ENCODE data around the gene DPYD.

DPYD gene

DNA sequence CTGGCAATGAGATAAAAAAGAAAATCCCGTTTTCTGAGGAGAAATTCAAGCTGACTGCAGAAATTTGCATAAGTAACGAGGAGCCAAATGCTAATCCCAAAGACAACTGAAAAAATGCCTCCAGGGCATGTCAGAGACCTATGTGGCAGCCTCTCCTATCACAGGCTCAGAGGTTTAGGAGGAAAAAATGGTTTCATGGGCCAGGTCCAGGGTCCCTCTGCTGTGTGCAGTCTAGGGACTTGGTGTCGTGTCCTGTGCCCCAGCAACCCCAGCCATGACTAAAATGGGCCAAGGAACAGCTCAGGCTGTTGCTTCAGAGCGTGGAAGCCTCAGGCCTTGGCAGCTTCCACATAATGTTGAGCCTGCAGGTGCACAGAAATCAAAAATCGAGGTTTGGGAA lies 456.5 kb downstream of the DPYD start:
- DNase-seq, result no peak
- H3K27ac ChIP-seq (ENCODE audit: insufficient read depth, low read length, poor library complexity, severe bottlenecking), result no peak overlapping the region
- H3K4me1 ChIP-seq (ENCODE audit: control insufficient read depth, insufficient read depth, low read length, poor library complexity, severe bottlenecking), result no peaks in the 10 kb centered on the region
- no peaks in the 10 kb centered on the region for H3K27me3 ChIP-seq (replicated peaks; ENCODE audit: control insufficient read depth, insufficient read depth, low read length, poor library complexity, severe bottlenecking)
- H3K4me3 ChIP-seq (ENCODE audit: insufficient read depth, low read depth, low read length, poor library complexity, severe bottlenecking), result no peak overlapping the region
- no peaks in the 10 kb centered on the region for H3K9me3 ChIP-seq (ENCODE audit: control insufficient read depth, low read length)
- H3K36me3 ChIP-seq (ENCODE audit: control insufficient read depth, insufficient read depth, low read length), result no peaks in the 10 kb centered on the region

DNA sequence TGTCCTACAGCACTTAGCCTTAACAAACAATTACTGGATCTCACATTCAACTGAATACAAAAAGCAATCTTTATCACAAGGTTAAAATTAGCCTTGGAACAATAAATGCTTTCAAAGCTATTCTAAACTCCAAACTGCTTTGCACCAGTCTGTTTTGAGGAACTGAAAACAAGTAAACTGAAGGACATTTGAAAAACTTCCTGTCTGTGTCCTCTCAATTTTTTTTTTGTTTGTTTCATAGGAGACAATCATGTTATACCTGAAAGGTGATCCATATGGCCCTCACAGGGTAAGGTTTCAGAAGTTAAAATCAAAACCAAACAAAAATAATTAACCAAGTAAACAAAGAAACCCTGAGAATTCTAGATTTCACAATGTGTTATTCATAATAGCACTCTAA lies 459.1 kb downstream of the DPYD start:
- Histone ChIP-seq H3K27me3 (replicated peaks; ENCODE audit: control insufficient read depth, insufficient read depth, low read length, poor library complexity, severe bottlenecking) (no peaks in the 10 kb centered on the region), H3K27ac (ENCODE audit: insufficient read depth, low read length, poor library complexity, severe bottlenecking) (no peak overlapping the region), H3K36me3 (ENCODE audit: control insufficient read depth, insufficient read depth, low read length) (no peaks in the 10 kb centered on the region), H3K9me3 (ENCODE audit: control insufficient read depth, low read length) (no peaks in the 10 kb centered on the region), H3K4me1 (ENCODE audit: control insufficient read depth, insufficient read depth, low read length, poor library complexity, severe bottlenecking) (no peaks in the 10 kb centered on the region), H3K4me3 (ENCODE audit: insufficient read depth, low read depth, low read length, poor library complexity, severe bottlenecking) (no peak overlapping the region)
- DNase-seq, result no peak

DNA sequence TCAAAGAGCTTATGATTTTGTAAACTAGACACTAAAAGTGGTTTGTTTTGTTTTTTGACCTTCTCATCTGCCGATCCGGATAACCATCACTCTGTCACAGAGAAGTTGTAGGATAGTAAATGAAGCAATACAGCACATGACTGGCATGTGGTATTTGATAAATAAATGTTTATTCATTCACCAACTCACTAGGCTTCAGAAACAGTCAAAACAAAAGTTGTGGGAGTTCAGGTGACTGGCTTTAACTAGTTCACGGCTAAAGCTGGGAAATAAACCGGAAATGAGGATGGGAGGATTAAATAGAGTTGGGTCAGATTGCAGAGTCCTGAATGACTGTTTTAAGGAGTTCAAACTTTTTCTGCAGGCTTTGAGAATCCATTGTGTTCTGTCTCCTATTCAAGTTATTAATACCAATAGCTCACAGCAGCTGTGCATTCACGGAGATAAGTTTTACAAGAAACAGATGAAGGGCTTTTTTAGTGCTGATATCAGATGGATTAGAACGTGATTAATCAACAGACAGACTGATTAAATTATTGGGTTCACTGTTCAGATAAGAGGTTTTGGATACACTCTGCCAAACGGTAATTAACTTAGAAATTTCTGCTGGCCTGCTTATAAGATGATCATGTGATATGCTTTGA lies 463.3 kb downstream of the DPYD start:
- Histone ChIP-seq H3K4me1 (ENCODE audit: control insufficient read depth, insufficient read depth, low read length, poor library complexity, severe bottlenecking) (no peaks in the 10 kb centered on the region), H3K27ac (ENCODE audit: insufficient read depth, low read length, poor library complexity, severe bottlenecking) (no peak overlapping the region)
- DNase-seq, result no peak

DNA sequence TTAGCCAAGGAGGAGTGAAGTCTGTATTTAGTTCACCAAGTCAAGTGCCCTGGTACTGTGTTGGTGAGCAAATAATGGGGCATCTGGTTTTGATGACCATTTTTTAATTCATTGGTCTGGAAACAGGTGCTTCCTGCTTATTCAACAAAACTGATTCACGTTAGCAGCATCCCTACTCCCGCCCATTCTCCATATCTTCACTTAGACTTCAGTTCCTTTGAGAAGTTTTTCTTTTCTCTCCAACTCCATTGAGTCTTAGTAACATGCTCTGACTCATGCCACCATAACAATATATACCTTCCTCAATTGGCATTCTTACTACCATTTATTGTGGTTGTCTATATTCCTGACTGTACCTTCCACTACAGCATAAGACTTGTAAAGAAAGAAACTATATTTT lies 468.9 kb downstream of the DPYD start:
- DNase-seq, result no peak
- Histone ChIP-seq H3K4me3 (ENCODE audit: insufficient read depth, low read depth, low read length, poor library complexity, severe bottlenecking) (no peak overlapping the region), H3K27me3 (replicated peaks; ENCODE audit: control insufficient read depth, insufficient read depth, low read length, poor library complexity, severe bottlenecking) (no peaks in the 10 kb centered on the region), H3K9me3 (ENCODE audit: control insufficient read depth, low read length) (no peaks in the 10 kb centered on the region), H3K27ac (ENCODE audit: insufficient read depth, low read length, poor library complexity, severe bottlenecking) (no peak overlapping the region), H3K36me3 (ENCODE audit: control insufficient read depth, insufficient read depth, low read length) (no peaks in the 10 kb centered on the region), H3K4me1 (ENCODE audit: control insufficient read depth, insufficient read depth, low read length, poor library complexity, severe bottlenecking) (no peaks in the 10 kb centered on the region)

More for the DNA sequence above, 463.3 kb downstream of the DPYD start:
- H3K9me3 ChIP-seq (ENCODE audit: control insufficient read depth, low read length), result no peaks in the 10 kb centered on the region
- no peaks in the 10 kb centered on the region for H3K27me3 ChIP-seq (replicated peaks; ENCODE audit: control insufficient read depth, insufficient read depth, low read length, poor library complexity, severe bottlenecking)
- no peaks in the 10 kb centered on the region for H3K36me3 ChIP-seq (ENCODE audit: control insufficient read depth, insufficient read depth, low read length)
- H3K4me3 ChIP-seq (ENCODE audit: insufficient read depth, low read depth, low read length, poor library complexity, severe bottlenecking), result no peak overlapping the region

DNA sequence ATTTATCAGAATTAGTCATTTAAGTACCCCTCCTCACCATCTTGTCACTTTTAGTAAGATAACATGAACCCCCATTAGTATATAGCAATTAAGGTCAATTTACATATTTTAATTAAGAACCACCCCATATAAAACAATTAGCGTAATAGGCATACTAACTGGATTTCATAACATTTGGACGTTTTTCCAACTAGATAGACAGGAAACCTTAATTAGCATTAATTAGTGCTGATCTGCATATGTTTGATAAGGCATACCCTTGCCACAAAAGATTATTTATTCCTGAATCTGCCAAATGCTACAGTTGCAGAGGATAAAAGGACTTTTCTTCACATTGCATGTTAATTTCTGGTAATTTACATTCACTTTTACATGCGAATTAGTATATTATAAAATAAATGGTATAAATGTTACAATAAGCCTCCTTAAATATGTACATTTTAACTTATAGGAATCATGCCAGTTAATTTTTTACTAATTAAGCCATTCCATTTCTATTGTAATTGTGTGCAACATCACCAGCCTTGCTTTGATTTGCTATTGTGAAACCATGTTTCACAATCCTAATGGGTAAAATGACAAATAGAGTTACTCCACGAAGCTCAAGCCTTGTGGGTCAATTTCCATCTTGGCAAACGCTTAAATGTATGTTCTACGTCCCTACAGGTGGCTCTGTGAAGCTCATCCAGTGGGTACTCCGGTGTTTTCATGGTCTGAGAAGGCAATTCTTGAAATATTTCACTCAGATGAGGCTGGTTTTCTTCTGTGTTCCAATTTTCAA lies 469.6 kb downstream of the DPYD start:
- Histone ChIP-seq H3K9me3 (ENCODE audit: control insufficient read depth, low read length) (no peaks in the 10 kb centered on the region), H3K4me3 (ENCODE audit: insufficient read depth, low read depth, low read length, poor library complexity, severe bottlenecking) (no peak overlapping the region), H3K27ac (ENCODE audit: insufficient read depth, low read length, poor library complexity, severe bottlenecking) (no peak overlapping the region), H3K36me3 (ENCODE audit: control insufficient read depth, insufficient read depth, low read length) (no peaks in the 10 kb centered on the region), H3K27me3 (replicated peaks; ENCODE audit: control insufficient read depth, insufficient read depth, low read length, poor library complexity, severe bottlenecking) (no peaks in the 10 kb centered on the region), H3K4me1 (ENCODE audit: control insufficient read depth, insufficient read depth, low read length, poor library complexity, severe bottlenecking) (no peaks in the 10 kb centered on the region)
- DNase-seq, result no peak

- H3K36me3 ChIP-seq (ENCODE audit: control insufficient read depth, insufficient read depth, low read length), result no peaks in the 10 kb centered on the region
- H3K27me3 ChIP-seq (replicated peaks; ENCODE audit: control insufficient read depth, insufficient read depth, low read length, poor library complexity, severe bottlenecking), result no peaks in the 10 kb centered on the region
- DNase-seq, result no peak
- no peaks in the 10 kb centered on the region for H3K9me3 ChIP-seq (ENCODE audit: control insufficient read depth, low read length)
- H3K4me1 ChIP-seq (ENCODE audit: control insufficient read depth, insufficient read depth, low read length, poor library complexity, severe bottlenecking), result no peaks in the 10 kb centered on the region
- H3K27ac ChIP-seq (ENCODE audit: insufficient read depth, low read length, poor library complexity, severe bottlenecking), result no peak overlapping the region
- H3K4me3 ChIP-seq (ENCODE audit: insufficient read depth, low read depth, low read length, poor library complexity, severe bottlenecking), result no peak overlapping the region
Observed at GRCh38 chr1:97441966-97442365, 478.9 kb downstream of the DPYD start.

- no peak overlapping the region for H3K27ac ChIP-seq (ENCODE audit: insufficient read depth, low read length, poor library complexity, severe bottlenecking)
- DNase-seq, result no peak
- no peak overlapping the region for H3K4me3 ChIP-seq (ENCODE audit: insufficient read depth, low read depth, low read length, poor library complexity, severe bottlenecking)
- H3K36me3 ChIP-seq (ENCODE audit: control insufficient read depth, insufficient read depth, low read length), result no peaks in the 10 kb centered on the region
- no peaks in the 10 kb centered on the region for H3K4me1 ChIP-seq (ENCODE audit: control insufficient read depth, insufficient read depth, low read length, poor library complexity, severe bottlenecking)
- no peaks in the 10 kb centered on the region for H3K9me3 ChIP-seq (ENCODE audit: control insufficient read depth, low read length)
- H3K27me3 ChIP-seq (replicated peaks; ENCODE audit: control insufficient read depth, insufficient read depth, low read length, poor library complexity, severe bottlenecking), result no peaks in the 10 kb centered on the region
Observed at GRCh38 chr1:97433824-97434177, 487.0 kb downstream of the DPYD start.

DNA sequence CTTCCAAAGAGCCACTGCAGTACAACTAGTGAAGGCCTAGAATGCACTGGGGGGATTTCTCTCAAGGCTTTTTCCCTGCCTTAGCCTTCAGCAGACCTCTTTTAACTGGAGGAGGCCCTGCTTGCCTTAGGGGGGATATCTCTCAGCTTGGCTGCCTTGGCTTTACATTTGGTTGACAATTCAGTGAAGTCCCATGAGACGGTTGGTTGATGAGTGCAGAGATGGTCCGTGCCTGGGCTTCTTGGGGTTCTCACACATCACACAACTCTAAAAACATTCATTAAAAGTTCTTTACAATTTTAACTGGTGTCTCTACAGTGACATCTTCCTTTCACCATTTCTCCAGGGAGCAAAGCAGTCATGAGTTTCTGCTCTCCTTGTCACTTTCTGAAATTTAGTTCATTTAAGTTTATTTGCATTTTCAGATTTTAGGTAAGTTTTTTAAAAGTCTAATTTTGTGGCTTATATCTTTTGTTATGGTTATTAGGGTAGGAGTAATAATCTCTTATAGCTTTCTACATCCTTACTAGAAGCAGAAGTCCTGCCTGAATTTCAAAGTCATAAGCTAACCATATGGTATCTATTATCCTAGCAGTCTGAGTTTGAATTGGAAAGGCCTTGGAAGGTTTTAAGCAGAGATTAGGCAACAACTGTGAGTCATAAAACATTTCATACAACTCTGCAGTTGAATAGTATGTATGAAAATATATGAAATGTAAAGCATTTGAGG lies 487.6 kb downstream of the DPYD start:
- no peak overlapping the region for H3K27ac ChIP-seq (ENCODE audit: insufficient read depth, low read length, poor library complexity, severe bottlenecking)
- no peaks in the 10 kb centered on the region for H3K4me1 ChIP-seq (ENCODE audit: control insufficient read depth, insufficient read depth, low read length, poor library complexity, severe bottlenecking)
- DNase-seq, result no peak
- H3K4me3 ChIP-seq (ENCODE audit: insufficient read depth, low read depth, low read length, poor library complexity, severe bottlenecking), result no peak overlapping the region
- no peaks in the 10 kb centered on the region for H3K27me3 ChIP-seq (replicated peaks; ENCODE audit: control insufficient read depth, insufficient read depth, low read length, poor library complexity, severe bottlenecking)
- no peaks in the 10 kb centered on the region for H3K9me3 ChIP-seq (ENCODE audit: control insufficient read depth, low read length)
- no peaks in the 10 kb centered on the region for H3K36me3 ChIP-seq (ENCODE audit: control insufficient read depth, insufficient read depth, low read length)

- Histone ChIP-seq H3K4me1 (ENCODE audit: control insufficient read depth, insufficient read depth, low read length, poor library complexity, severe bottlenecking) (no peaks in the 10 kb centered on the region), H3K36me3 (ENCODE audit: control insufficient read depth, insufficient read depth, low read length) (no peaks in the 10 kb centered on the region), H3K9me3 (ENCODE audit: control insufficient read depth, low read length) (no peaks in the 10 kb centered on the region), H3K27me3 (replicated peaks; ENCODE audit: control insufficient read depth, insufficient read depth, low read length, poor library complexity, severe bottlenecking) (no peaks in the 10 kb centered on the region), H3K4me3 (ENCODE audit: insufficient read depth, low read depth, low read length, poor library complexity, severe bottlenecking) (no peak overlapping the region), H3K27ac (ENCODE audit: insufficient read depth, low read length, poor library complexity, severe bottlenecking) (no peak overlapping the region)
- no peak for DNase-seq
Observed at GRCh38 chr1:97427371-97427770, 493.5 kb downstream of the DPYD start.

GRCh38 chr1:97424209-97424608 lies 496.6 kb downstream of the DPYD start:
- Histone ChIP-seq H3K27ac (ENCODE audit: insufficient read depth, low read length, poor library complexity, severe bottlenecking) (no peak overlapping the region), H3K27me3 (replicated peaks; ENCODE audit: control insufficient read depth, insufficient read depth, low read length, poor library complexity, severe bottlenecking) (no peaks in the 10 kb centered on the region), H3K4me3 (ENCODE audit: insufficient read depth, low read depth, low read length, poor library complexity, severe bottlenecking) (no peak overlapping the region), H3K36me3 (ENCODE audit: control insufficient read depth, insufficient read depth, low read length) (no peaks in the 10 kb centered on the region), H3K4me1 (ENCODE audit: control insufficient read depth, insufficient read depth, low read length, poor library complexity, severe bottlenecking) (no peaks in the 10 kb centered on the region), H3K9me3 (ENCODE audit: control insufficient read depth, low read length) (no peaks in the 10 kb centered on the region)
- DNase-seq, result no peak
